ENCODE measurements around the gene USP2. TPM values are rescaled to one million over a fixed set of nuclear protein-coding genes. Genes with fewer than 3 reads are reported as not detected.

USP2 gene
- total RNA-seq, 1 experiment from 2014 or later, result 5.7 TPM

DNA sequence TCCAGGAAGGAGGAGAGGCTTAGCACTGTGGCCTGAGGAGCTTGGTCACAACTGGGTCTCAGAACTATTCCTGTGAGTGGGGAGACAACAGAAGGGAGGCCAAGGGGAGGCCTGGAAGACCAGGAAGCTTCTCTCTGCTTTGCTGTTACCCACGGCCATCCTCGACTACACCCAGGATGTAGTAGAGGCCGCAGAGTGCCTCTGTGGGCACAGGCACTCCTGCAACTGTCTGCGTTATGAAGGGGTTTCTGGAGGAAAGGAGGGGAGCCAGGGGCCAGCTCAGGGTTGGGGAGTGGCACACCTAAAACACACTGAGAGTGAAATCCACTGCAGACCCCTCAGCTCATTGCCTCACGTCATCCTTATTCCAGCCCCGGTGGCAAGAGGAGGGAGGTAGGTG is 31.2 kb downstream of the USP2 start:
- Histone ChIP-seq H3K23ac (ENCODE audit: insufficient read length, low read depth, low read length) (no peak overlapping the region), H2BK12ac (ENCODE audit: insufficient read length, low read depth, low read length) (no peak overlapping the region), H3K27ac (ENCODE audit: insufficient read length, low read depth, low read length) (no peak overlapping the region), H3K23me2 (ENCODE audit: insufficient read length, low read depth, low read length, poor library complexity, severe bottlenecking) (no peaks in the 10 kb centered on the region), H3K9me3 (ENCODE audit: control insufficient read depth, low read depth, low read length) (no peaks in the 10 kb centered on the region), H3K4me1 (ENCODE audit: insufficient read depth, low read length) (no peaks in the 10 kb centered on the region), H3T11ph (ENCODE audit: low read length) (no peak overlapping the region), H2AK5ac (ENCODE audit: insufficient read length, low read length) (no peak overlapping the region), H3K4ac (ENCODE audit: low read depth, low read length) (no peak overlapping the region), H4K91ac (ENCODE audit: insufficient read length, low read depth, low read length) (no peak overlapping the region), H4K8ac (replicated peaks; ENCODE audit: insufficient read length, low read depth, low read length) (no peak overlapping the region), H3K79me1 (ENCODE audit: insufficient read depth, low read depth, low read length, poor library complexity, severe bottlenecking) (no peaks in the 10 kb centered on the region), H4K5ac (ENCODE audit: insufficient read length, low read depth, low read length) (no peak overlapping the region), H2BK20ac (ENCODE audit: low read depth, low read length, poor library complexity, severe bottlenecking) (no peak overlapping the region), H3K56ac (ENCODE audit: insufficient read length, low read depth, low read length) (no peak overlapping the region), H3K4me2 (ENCODE audit: insufficient read depth, insufficient read length, low read length) (no peak overlapping the region), H2BK5ac (ENCODE audit: insufficient read length, low read length) (no peak overlapping the region), H2AFZ (ENCODE audit: low read length) (no peak overlapping the region), H3K27me3 (ENCODE audit: insufficient read depth, low read length) (no peaks in the 10 kb centered on the region), H3K18ac (ENCODE audit: insufficient read length, low read depth, low read length) (no peak overlapping the region), H2BK15ac (ENCODE audit: low read depth, low read length) (no peak overlapping the region), H3K79me2 (ENCODE audit: insufficient read depth, low read length) (no peaks in the 10 kb centered on the region), H3K9ac (ENCODE audit: extremely low read depth, insufficient read length, low read length) (no peak overlapping the region), H3K14ac (ENCODE audit: insufficient read depth, low read length) (no peak overlapping the region), H2BK120ac (ENCODE audit: low read depth, low read length, poor library complexity, severe bottlenecking) (no peak overlapping the region), H4K20me1 (ENCODE audit: control insufficient read depth, insufficient read depth, insufficient read length) (no peaks in the 10 kb centered on the region)
- Mint-ChIP-seq H3K4me3 (no peak overlapping the region), H3K27me3 (ENCODE audit: low read depth) (peaks cover 61% of the 10 kb centered on the region), H3K4me1 (peaks cover 11 to 17% of the 10 kb centered on the region in 2 experiments), H3K9me3 (0 out of 5 replicates have a peak, but pooled peaks cover 0 to 4% of the 10 kb centered on the region in 2 experiments), H3K36me3 (ENCODE audit: insufficient read depth in 1 of 3, low read depth in 3 of 3) (no peaks in the 10 kb centered on the region), H3K27ac (peak overlapping the region in 1 of 3 experiments; percentile 6; a peak in 2 of 7 replicates)
- DNase-seq, result peak; percentile 24
- TF ChIP-seq, protein P1, sequence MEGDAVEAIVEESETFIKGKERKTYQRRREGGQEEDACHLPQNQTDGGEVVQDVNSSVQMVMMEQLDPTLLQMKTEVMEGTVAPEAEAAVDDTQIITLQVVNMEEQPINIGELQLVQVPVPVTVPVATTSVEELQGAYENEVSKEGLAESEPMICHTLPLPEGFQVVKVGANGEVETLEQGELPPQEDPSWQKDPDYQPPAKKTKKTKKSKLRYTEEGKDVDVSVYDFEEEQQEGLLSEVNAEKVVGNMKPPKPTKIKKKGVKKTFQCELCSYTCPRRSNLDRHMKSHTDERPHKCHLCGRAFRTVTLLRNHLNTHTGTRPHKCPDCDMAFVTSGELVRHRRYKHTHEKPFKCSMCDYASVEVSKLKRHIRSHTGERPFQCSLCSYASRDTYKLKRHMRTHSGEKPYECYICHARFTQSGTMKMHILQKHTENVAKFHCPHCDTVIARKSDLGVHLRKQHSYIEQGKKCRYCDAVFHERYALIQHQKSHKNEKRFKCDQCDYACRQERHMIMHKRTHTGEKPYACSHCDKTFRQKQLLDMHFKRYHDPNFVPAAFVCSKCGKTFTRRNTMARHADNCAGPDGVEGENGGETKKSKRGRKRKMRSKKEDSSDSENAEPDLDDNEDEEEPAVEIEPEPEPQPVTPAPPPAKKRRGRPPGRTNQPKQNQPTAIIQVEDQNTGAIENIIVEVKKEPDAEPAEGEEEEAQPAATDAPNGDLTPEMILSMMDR (conservative IDR thresholded peaks at IDR 0.05), result no peak
- no CpG with 5 or more reads among the region's 6 CpGs for WGBS (ENCODE audit: extremely low coverage, insufficient read length, low lambda C conversion rate)
